MG63 (cell line): ENCODE data around the gene ARMH1. TPM values are rescaled to one million over a fixed set of nuclear protein-coding genes. Genes with fewer than 3 reads are reported as not detected.
A peak's percentile ranks its signal among the peaks of the same experiment; 100 is the strongest.

Experiments
- DNase-seq: peaks from one replicate; pipeline ENCODE4 v3.0.0-alpha.2; 2020
- H3K27me3 ChIP-seq: fragments of 250-450 bp; sonication (Bioruptor Pico); 2 replicates; pipeline ENCODE4 v1.5.1; 2020; ENCODE audit warnings: mild to moderate bottlenecking, moderate library complexity
- H3K36me3 ChIP-seq: fragments of 250-450 bp; sonication (Bioruptor Pico); 2 replicates; pipeline ENCODE4 v1.5.1; 2020; ENCODE audit warnings: mild to moderate bottlenecking, moderate library complexity
- H3K4me3 ChIP-seq: fragments of 250-450 bp; sonication (Bioruptor Pico); 2 replicates; pipeline ENCODE4 v1.5.1; 2020; ENCODE audit warnings: mild to moderate bottlenecking, moderate library complexity
- H3K9me3 ChIP-seq: fragments of 250-450 bp; sonication (Bioruptor Pico); 2 replicates; pipeline ENCODE4 v1.5.1; 2020; ENCODE audit warnings: mild to moderate bottlenecking, moderate library complexity
- total RNA-seq: library from RNA; depleted of rRNA; stranded (reverse); fragments of >200 nt; shearing (Covaris generic); gene quantifications from 2 replicates; pipeline ENCODE4 v1.2.3, GENCODE V29; 2014; ENCODE audit warnings: low replicate concordance

The ARMH1 gene
- total RNA-seq, 1 experiment from 2014 or later, result not detected

DNA sequence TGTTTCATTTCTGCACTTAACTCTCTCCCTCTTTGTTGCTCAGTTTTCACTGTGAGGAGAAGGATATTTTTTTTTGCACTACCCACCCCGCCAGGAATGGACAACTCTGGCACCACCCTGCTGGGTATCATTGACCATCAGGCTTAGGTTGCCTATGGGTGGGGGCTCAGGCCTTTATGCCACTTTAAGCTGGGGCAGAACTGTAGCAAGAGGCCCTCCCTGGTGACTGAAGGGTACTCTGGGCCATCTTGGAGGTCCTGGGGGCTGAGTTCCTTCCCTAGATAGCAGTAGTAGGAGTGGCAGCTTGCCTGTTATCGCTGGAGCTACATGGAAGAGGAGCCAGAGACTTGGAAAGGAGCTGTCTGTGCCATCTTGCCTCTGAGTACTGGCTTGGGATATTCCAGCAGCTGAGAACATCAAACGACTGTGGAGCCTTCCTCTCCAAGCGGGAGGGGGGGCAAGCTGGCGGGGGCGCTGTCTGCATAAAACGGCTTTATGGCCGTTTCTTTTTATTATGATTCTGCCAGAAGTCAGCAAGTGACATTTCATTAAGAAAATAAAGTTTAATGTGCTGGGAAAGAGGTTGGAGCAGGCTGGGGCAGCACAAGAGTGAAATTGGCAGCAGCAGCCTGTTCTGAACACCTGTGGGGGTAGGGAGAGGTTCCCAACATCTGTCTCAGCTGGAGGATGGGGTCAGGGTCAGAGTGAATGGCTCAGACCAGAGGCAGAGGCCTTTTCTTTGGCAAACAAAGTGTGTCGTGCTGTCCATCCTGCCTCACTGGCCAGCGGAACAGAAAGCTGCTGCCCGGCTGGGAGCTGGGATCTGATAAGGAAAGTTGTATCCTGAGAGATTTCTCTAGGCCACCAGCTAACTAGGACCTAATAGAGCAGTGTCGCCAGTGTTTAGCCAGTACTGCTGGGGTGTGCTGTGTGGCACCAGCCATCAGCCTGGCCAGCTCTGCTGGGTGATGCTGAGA is 33.1 kb upstream of the ARMH1 start:
- no peak overlapping the region for H3K4me3 ChIP-seq
- H3K9me3 ChIP-seq, result no peaks in the 10 kb centered on the region
- no peak for DNase-seq
- H3K27me3 ChIP-seq, result no peaks in the 10 kb centered on the region
- peaks cover 63% of the 10 kb centered on the region for H3K36me3 ChIP-seq

DNA sequence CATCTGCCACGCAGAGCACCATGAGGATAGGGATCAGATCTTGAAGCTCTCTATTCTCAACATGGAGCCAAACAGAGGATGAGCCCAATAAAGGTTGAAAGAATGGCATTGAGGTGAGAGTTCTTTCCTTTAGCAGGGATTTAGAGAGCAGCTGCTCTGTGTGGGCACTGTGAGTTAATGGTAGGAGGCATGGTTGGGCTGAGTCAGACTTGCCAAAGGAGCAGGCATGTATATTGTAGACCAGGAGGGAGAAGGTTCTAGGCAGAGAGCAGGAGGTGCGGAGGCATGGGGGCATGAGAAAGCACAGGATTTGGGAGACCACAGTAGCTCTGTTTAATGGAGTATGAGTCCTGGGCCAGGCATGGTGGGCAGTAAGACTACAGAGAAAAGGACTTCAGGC is 32.3 kb upstream of the ARMH1 start:
- Histone ChIP-seq H3K27me3 (no peaks in the 10 kb centered on the region), H3K4me3 (no peak overlapping the region), H3K9me3 (no peaks in the 10 kb centered on the region), H3K36me3 (peaks cover 63% of the 10 kb centered on the region)
- DNase-seq, result no peak

DNA sequence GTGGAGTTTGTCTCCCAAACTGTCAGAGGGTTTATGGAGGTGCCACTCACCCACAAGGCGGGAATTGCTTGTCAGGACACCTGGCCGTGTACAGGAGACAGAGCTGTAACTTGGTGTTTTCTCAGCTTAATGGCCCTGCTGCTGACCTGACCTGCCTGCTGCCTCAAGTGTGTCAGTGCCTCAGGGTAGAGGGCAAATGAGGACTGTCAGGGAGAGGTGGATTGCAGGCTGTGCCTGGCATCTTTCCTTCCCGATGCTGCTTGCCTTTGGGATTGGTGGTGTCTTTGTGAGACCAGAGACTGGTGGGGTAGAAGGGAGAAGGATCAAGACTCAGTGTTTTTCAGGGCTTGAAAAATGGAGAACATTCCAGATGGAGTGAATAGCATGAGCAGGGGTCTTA is 31.6 kb upstream of the ARMH1 start:
- H3K27me3 ChIP-seq, result no peaks in the 10 kb centered on the region
- no peaks in the 10 kb centered on the region for H3K9me3 ChIP-seq
- no peak for DNase-seq
- H3K4me3 ChIP-seq, result no peak overlapping the region
- H3K36me3 ChIP-seq, result peaks cover 65% of the 10 kb centered on the region

DNA sequence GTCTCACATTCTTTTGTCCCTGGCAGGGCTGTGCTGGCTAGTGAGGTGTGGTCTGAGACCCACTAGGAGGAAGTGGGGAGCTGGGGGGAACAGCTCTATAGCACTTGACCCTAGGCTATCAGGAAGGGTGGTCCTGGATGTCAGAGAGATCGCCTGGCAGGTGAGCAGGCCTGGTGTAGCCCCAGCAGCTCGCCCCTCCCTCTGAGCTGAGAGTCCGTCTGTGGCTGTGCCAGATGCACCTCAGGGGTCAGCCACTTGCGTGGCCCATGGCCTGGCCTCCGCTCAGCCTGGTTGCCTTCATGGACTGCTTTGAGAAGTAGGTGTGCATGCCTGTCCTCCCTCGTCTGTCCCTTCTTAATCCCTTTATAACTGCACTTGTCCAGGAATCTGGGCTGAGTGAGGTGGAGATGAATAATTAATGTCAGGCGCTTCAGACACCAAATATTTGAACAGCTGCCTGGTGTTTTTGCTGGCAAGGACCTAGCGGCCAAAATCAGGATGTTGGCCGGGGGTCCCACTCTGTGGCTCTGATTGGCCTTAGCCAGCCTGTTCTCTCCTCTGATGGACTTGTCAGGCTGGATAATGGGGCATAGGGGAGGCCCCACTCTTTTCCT is 30.7 kb upstream of the ARMH1 start:
- DNase-seq, result no peak
- Histone ChIP-seq H3K4me3 (no peak overlapping the region), H3K9me3 (no peaks in the 10 kb centered on the region), H3K36me3 (peaks cover 68% of the 10 kb centered on the region), H3K27me3 (no peaks in the 10 kb centered on the region)

DNA sequence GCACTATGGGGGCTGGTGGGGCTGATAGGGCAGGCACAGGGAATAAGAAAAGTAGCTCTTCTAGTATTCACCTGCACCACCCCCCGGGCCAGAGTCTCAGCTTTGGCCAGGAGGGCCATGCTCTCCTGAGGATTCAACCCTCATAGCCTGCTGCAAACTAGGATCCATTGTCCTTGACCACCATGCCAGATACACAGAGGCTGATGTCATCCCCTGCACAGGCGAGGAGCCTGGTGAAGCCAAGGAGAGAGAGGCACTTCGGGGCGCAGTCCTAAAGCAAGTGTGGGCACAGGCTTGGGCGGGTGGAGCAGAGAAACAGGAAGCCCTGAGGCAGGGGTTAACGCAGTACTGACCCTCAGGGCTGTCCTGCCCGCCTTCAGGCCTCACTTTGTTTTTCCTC is 29.7 kb upstream of the ARMH1 start:
- no peak for DNase-seq
- peaks cover 65% of the 10 kb centered on the region for H3K36me3 ChIP-seq
- H3K4me3 ChIP-seq, result no peak overlapping the region
- no peaks in the 10 kb centered on the region for H3K27me3 ChIP-seq
- H3K9me3 ChIP-seq, result no peaks in the 10 kb centered on the region

DNA sequence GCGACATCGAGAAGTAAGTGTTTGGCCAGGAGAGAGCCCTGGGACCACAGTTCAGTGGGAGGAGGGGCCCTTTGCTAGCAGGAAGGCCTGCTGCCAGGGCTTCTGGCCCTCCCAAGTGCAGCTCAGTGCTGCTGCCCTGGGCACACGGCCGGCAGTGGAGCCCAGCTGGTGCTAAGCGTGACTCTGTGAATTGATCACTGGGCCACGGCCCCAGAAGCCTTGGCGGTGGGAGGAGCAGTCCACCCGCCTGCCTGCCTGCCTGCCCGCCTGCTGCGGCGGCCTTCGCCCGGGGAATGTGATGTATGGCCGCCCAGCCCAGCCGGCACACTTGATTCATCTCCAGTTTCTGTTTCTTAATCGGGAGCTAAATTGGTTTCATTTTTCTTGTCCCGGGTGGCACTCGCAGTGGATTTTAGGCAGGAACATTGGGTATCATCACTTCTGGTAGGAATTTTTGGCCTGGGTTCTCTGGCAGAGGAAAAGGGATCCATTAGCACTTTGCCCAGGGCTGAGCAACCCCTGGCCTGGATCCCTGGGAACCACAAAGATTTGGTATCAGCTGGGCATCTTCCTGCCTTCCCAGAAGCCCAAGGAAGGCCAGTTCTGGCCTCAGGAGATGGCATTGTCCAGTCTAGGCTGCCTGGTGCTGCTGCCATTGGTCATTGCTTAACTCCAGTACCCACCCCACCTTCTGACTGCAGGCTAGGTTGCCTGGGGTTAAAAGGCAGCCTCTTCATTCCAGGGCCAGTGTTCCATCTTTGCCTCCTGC is 28.9 kb upstream of the ARMH1 start:
- no peaks in the 10 kb centered on the region for H3K27me3 ChIP-seq
- no peak overlapping the region for H3K4me3 ChIP-seq
- H3K36me3 ChIP-seq, result peaks cover 64% of the 10 kb centered on the region
- H3K9me3 ChIP-seq, result no peaks in the 10 kb centered on the region
- peak; percentile 93 for DNase-seq

DNA sequence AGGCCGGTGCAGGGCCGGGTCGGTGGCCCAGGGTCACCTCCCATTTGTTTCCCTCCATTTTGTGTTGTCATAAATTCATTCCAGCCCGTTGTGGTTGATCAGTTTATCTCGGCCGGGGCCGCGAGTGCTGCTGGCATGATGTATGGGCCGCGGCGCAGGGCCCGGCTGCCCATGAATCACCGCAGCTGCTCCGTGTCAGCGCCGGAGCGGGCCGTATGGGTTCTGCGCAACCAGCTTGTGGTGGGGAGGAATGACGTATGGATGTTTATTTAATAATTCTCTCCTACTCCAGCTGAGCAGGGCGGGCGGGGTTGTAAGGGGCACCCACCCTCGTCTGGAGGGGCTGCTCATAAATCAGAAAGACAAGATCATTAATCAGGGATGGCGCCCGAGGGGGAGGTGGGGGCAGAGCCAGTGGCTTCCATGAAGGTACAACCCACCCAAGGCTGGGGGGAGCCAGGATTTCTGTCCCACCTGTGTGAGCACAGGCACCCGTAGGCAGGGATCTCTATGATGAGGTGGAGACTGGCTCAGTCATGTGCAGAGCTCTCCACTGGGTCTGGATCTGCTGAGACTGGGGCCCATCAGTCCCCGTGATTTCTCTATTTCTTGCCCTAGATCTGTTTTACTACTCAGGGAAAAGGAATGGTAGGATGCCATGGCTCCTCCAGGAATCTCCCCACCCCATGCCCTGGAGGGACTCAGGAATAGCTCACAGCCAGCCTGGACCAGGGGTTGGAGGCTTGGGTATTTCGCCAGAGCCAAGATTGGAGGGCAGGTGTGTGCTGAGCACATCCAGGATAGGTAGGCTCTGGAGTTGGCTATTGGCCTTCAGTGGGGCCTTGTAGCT is 28.0 kb upstream of the ARMH1 start:
- Histone ChIP-seq H3K36me3 (peaks cover 64% of the 10 kb centered on the region), H3K27me3 (no peaks in the 10 kb centered on the region), H3K9me3 (no peaks in the 10 kb centered on the region), H3K4me3 (no peak overlapping the region)
- no peak for DNase-seq

DNA sequence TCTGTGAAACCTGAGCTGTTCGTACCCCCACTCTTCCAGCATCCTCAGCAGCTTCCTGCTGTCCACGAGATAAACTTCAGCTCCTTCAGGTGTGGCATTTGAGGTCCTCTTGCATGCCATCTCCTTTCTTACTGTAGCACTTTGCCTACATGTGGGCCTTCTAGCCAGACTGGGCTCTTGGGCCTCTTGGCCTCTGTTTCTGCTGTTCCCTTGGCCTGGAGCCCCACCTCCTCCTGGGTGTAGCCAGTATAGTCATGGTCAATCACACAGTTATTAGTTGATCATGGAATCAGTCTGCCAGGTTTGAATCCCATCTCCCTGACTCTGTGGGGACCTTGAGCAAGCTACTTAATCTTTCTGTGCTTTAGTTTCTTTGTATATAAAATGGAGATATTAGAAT is 26.6 kb upstream of the ARMH1 start:
- no peak for DNase-seq
- Histone ChIP-seq H3K9me3 (no peaks in the 10 kb centered on the region), H3K27me3 (no peaks in the 10 kb centered on the region), H3K4me3 (no peak overlapping the region), H3K36me3 (peaks cover 55% of the 10 kb centered on the region)

DNA sequence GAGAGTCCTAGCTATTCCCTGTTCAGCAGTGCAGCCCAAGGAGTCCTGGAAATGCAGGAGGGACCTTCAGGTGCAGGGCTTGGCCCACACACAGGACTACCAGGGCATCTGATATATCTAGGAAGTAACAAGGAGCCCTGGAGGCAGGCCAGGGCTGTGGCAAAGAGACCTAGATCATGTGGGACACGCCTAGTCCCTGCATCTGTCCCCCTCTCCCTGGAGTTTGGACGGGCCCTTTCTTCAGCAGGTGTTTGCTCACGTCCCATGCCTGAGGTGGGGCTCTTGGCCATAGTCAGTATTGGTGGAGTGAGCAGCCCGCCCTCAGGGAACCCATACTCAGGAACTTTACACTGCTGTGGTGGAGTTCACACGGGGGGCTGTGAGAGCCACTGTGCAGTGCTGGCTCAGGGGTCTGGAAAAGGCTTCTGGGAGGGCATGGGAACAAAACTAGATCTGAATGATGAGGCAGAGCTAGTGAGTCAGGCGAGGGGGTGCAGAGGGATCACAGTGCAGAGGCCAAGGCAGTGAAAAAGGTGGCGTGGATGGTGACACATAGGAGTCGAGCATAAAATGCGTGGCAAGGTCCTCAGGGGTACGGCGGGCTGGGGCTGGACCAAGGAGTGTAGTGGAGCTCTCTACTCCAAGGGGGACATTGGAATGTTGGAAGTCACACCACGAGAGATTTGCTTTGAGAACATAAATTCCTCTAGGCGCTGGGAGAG is 25.8 kb upstream of the ARMH1 start:
- Histone ChIP-seq H3K36me3 (peaks cover 50% of the 10 kb centered on the region), H3K4me3 (no peak overlapping the region), H3K27me3 (no peaks in the 10 kb centered on the region), H3K9me3 (no peaks in the 10 kb centered on the region)
- DNase-seq, result no peak

DNA sequence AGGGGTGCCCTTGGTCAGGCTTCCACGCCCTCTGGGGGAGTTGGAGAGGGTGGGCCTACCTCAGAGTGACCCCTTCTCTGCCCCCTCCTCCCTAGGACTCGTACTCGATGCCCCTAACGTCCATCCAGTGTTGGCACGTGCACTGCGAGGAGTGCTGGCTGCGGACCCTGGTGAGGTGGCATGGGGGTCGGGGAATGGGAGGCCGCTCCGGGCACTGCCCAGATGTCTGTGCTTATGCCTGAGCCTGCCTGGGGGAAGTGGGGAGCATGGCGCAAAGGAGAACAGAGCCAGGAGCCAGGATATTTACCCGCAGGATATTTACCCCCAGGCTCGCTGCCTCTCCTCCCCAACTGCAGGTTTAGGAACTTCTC is 24.7 kb upstream of the ARMH1 start:
- no peaks in the 10 kb centered on the region for H3K27me3 ChIP-seq
- no peak for DNase-seq
- H3K9me3 ChIP-seq, result no peaks in the 10 kb centered on the region
- H3K36me3 ChIP-seq, result peaks cover 42% of the 10 kb centered on the region
- H3K4me3 ChIP-seq, result no peak overlapping the region

DNA sequence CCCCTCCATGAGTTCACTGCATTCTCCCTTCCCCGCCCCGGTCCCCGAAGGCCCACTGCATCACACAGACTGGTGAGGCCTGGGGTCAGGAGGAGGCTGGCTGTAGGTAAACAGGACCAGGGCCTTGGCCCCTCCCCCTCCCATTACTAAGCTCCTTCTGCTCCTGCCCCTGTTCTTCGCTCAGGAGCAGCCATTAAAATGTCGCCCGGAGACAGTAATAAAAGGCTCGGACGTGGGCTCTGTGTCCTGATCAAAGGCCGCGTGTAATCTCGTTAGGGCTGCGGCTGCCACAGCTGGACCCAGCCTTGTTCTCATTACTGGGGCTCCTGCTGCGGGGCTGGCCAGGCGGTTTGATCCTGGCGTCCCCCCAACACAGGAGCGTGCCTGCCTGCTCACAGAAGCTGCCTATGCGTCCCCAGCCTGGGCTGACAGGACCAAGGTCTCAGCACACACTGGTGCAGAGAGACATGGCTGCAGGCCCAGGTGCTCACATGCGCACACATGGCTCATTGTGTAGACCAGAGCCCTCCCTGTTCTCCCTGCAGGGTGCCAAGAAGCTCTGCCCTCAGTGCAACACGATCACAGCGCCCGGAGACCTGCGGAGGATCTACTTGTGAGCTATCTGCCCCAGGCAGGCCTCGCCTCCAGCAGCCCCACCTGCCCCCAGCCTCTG is 24.2 kb upstream of the ARMH1 start:
- Histone ChIP-seq H3K36me3 (peaks cover 38% of the 10 kb centered on the region), H3K9me3 (no peaks in the 10 kb centered on the region), H3K27me3 (no peaks in the 10 kb centered on the region), H3K4me3 (no peak overlapping the region)
- DNase-seq, result no peak

DNA sequence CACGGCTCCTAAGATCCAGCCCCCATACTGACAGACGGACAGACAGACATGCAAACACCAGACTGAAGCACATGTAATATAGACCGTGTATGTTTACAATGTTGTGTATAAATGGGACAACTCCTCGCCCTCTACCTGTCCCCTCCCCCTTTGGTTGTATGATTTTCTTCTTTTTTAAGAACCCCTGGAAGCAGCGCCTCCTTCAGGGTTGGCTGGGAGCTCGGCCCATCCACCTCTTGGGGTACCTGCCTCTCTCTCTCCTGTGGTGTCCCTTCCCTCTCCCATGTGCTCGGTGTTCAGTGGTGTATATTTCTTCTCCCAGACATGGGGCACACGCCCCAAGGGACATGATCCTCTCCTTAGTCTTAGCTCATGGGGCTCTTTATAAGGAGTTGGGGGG is 23.4 kb upstream of the ARMH1 start:
- DNase-seq, result no peak
- Histone ChIP-seq H3K36me3 (peaks cover 36% of the 10 kb centered on the region), H3K4me3 (no peak overlapping the region), H3K9me3 (no peaks in the 10 kb centered on the region), H3K27me3 (no peaks in the 10 kb centered on the region)

DNA sequence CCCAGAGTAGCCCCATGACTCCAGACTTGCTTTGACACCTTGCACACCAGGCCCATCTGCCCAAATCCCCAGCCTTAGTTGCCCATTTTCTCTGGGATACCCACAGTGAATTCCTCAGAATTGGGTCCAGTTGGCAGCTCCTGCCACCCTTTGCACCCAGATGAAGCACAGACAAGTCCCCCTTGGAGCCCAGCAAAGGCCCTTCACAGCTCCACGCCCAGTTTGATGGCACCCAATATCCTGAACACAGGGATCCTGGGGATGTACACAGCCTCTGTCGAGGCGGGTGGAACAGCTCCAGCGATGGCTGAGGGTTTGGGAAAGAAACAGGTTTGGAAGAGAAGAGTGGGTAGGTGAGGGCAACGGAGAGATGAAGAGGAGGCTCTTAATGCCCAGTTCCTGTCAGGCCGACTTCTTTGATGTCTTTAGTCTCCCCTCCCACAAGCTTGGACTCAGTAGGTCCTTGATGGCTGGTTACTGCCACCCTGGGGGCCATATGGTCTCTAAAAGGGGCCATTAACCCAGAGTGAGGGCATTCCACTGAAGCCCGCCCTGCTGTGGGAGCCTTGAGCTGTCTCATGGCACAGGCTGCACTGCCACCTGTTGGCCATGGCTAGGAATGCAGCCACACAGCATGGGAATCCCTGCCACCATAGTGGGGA is 21.9 kb upstream of the ARMH1 start:
- no peak overlapping the region for H3K4me3 ChIP-seq

DNA sequence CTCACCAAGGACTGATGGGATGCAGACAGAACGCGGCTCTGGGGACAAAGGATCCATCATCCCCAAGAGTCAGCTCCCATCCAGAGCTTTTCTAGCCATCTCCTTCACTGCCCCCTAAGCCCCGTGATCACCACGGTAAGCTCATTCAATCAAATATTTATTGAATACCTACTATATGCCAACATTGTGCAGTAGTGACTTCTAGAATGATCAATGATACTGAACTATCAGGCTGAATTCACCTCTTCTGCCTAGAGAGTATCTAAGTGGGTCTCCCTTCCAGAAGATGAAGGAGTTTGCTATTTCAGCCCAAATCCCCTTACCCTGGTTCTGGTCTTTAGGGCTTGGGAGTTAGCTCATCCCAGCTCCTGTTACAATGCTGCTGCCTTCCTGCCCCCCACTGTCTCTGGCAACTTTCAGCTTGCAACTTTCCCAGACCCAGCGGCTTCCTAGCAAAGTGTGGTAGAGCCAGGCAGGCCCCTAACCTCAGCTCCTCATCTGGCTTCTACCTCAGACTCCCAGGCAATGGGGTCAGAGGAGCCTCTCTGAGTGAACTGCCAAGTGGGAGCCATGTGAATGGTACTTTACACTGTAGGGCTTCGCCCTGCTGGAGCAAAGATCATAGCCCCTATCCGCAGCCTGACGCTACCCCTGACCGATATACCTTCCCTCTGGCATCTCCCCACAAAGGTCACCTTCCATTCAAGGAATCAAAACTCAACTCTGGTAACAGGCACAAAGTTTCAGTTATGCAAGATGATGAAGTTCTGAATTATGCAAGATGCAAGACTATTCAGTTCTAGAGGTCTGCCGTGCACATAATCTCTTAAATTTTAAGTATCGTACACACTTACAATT is 21.2 kb upstream of the ARMH1 start:
- H3K9me3 ChIP-seq, result no peaks in the 10 kb centered on the region

More for the DNA sequence above, 21.9 kb upstream of the ARMH1 start:
- peaks cover 23% of the 10 kb centered on the region for H3K36me3 ChIP-seq
- peak; percentile 41 for DNase-seq
- H3K9me3 ChIP-seq, result no peaks in the 10 kb centered on the region
- no peaks in the 10 kb centered on the region for H3K27me3 ChIP-seq

More for the DNA sequence above, 21.2 kb upstream of the ARMH1 start:
- no peaks in the 10 kb centered on the region for H3K27me3 ChIP-seq
- no peak overlapping the region for H3K4me3 ChIP-seq
- H3K36me3 ChIP-seq, result peaks cover 15% of the 10 kb centered on the region
- no peak for DNase-seq
